ENCODE measurements around the gene SCAF4.

SCAF4 gene

GRCh38 chr21:31713115-31713514 lies 18.8 kb downstream of the SCAF4 start:
- DNase-seq (ENCODE audit: low read depth in 2 of 2): no peak

- DNase-seq (ENCODE audit: low read depth in 2 of 2): no peak
Measured at GRCh38 chr21:31711745-31712285, 20.1 kb downstream of the SCAF4 start.

- DNase-seq (ENCODE audit: low read depth in 2 of 2): no peak
Measured at GRCh38 chr21:31711326-31711725, 20.6 kb downstream of the SCAF4 start.

GRCh38 chr21:31710586-31710985 lies 21.3 kb downstream of the SCAF4 start:
- DNase-seq (ENCODE audit: low read depth in 2 of 2): no peak

GRCh38 chr21:31708541-31708940 lies 23.4 kb downstream of the SCAF4 start:
- no peak for DNase-seq (ENCODE audit: low read depth in 2 of 2)

DNA sequence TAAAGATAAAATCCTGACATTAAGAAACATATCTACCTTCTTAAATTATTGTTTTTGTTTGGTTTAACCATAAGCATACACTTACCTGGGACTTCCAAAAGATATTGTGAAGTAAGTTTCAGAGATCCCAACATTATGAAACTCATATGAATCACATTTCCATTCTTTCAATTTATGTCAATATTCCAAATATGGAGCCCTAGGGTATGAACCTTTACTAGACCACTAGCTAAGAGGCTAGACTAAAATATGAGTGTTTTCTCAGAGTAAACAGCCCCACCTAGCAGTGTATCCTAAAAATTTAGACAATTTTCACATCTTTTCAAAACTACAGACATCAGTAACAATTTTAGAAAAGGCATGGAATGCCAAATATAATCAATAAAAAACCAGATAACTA lies 24.4 kb downstream of the SCAF4 start:
- no peak for DNase-seq (ENCODE audit: low read depth in 2 of 2)

- DNase-seq (ENCODE audit: low read depth in 2 of 2): no peak
Measured at GRCh38 chr21:31706562-31706961, 25.4 kb downstream of the SCAF4 start.

DNA sequence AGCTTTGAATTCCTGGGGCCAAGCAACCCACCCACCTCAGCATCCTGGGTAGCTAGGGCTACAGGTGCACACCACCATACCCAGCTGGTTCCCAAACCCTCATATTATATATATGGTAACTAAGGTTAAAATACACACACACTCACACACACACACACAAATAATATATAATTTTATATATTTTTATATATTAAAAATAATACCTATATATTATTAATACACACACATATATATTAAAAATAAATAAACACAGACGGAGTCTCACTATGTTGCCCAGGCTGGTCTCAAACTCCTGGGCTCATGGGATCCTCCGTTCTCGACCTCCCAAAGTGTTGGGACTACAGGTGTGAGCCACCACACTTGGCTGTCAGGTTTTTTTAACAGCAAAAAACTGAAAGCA lies 31.9 kb downstream of the SCAF4 start:
- no peak for DNase-seq (ENCODE audit: low read depth in 2 of 2)

GRCh38 chr21:31698461-31698860 lies 33.5 kb downstream of the SCAF4 start:
- no peak for DNase-seq (ENCODE audit: low read depth in 2 of 2)

DNA sequence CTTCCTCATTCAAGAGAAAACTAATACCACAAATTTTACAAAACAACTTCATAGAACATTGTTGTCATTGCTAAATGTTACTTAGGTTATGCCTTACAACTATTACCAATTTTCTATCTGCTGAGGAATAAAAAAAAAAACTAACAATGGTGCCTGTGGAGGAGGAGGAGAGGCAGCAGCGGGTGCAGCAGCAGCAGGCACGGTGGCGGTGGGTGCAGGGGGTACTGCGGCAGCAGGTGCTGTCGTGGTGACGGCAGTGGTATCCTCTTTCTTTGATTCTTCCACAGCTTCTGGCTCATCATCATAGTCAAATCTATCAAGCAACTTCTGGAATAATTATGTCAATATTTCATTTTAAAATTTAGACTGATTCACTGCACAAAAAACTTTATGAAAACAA lies 35.5 kb downstream of the SCAF4 start:
- no peak for DNase-seq (ENCODE audit: low read depth in 2 of 2)

GRCh38 chr21:31693222-31693621 lies 38.7 kb downstream of the SCAF4 start:
- DNase-seq (ENCODE audit: low read depth in 2 of 2): no peak

DNA sequence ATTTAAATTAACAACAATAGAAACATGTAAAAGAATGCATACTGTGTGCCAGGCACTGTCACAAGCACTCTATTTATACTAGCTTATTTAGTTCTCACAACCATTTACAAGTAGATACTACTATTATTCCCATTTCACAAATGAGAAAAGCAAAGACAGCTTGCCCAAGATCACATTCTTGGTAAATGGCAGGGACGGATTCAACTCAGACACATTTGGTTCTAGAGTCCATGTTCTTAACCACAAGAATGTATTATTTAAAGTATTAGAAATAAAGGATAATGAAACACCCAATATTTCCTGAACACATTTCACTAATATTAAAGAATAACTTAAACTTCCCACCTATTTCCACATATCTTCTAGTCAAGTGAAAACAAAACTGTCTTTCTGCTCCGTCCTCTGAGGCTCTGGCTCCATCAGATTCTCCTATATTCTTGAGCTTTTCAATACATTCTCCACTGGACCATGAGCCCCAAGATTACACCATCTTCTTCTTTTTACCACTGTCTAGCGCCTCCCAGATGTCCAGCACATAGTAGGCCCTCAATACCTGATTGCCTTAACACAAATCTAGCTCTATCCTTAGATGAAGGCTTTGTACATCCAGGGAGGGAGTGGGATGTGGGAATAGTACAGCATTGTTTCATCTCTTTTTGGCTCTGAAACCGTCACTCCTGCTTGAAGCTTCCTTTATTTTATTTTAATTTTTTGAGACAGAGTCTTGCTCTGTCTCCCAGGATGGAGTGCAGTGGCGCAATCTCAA lies 43.1 kb downstream of the SCAF4 start:
- no peak for DNase-seq (ENCODE audit: low read depth in 2 of 2)

DNA sequence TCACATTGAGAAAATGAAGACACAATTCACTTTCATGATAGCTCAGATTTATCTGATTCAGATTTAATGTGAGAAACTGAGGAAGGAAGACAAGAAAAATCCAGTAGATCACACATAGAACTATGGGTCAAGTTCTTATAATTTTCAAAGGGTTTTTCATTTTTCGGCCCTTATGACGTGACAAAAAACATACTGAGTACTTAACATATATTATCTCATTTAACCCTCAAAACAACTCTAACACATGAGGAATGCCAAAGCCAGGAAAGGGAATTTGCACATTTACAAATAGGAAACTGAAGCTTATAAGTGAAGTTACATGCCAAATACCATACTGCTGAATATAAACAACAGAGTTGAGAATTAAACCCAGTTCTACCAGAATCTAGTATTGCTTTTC lies 44.8 kb downstream of the SCAF4 start:
- no peak for DNase-seq (ENCODE audit: low read depth in 2 of 2)

- DNase-seq (ENCODE audit: low read depth in 2 of 2): no peak
Measured at GRCh38 chr21:31686272-31686915, 45.5 kb downstream of the SCAF4 start.

DNA sequence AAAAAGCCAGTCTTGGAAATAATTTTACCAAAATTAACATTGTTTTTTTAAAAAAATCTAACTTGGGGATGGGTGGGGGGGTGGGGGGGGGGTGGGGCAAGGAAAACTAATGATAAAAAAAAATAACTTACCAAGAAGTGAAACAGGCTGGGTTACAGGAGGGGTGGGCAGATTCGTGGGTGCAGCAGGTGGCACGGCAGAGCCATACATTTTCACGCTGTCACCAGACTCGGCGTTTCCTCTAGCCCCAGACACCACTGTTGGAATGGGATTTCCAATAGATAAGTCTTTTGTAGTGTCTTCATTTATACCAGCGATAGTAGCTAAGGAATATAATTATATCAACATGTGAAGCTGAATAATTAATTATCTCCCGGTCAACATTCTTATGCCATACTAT lies 47.0 kb downstream of the SCAF4 start:
- no peak for DNase-seq (ENCODE audit: low read depth in 2 of 2)

DNA sequence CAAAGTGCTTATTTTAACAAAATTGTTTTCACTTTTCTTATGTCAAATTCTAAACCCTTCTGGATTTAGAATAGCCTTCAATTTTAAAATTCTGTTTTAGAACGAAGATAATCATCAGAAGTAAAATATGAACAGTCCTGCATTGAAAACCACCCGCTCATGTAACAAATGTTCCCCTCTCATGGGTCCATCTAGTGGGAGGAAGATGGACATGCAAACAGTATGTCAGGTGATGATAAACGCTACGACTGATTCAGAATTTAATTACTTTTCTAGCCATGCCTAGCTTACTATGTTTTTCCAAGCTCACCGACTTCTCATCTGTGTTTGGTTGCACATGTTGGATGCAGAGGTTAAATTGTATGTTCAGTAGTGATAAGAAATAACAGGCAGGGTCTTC lies 48.9 kb downstream of the SCAF4 start:
- no peak for DNase-seq (ENCODE audit: low read depth in 2 of 2)

DNA sequence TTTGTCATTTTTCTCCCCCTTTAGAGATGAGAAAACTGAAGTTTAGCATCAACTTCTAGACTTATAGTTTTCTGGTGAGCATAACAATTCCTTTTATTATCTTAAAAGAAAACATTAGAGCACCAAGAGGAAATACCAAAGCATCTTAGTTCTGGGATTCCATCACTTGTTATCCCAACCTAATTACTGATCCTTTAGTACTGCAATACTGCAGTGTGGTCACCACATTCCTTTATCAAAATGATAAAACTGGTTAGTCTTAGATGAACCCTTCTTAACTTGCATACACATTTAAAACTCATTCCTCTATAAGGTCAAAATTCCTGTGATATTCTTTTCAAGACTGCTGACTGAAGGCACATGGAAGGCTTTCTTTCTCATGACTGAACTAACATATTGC lies 49.3 kb downstream of the SCAF4 start:
- DNase-seq (ENCODE audit: low read depth in 2 of 2): no peak

DNA sequence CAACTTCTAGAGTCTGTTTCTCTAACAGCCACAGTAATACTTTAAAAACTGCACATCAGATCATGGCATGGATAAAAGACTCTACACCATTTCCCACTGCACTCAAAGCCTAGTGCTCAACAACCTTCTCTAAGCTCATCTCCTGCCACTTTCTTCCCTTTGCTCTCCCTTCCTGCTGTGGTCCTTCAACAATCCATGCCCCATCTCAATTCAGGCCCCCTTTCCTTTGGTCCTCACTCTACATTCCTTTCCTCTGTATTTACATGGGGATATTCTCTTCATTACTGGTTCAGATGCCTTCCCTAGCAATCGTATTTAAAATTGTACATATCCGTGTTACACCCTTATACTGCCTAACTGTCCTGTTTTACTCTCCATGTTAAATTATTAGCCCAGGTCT lies 53.4 kb downstream of the SCAF4 start:
- no peak for DNase-seq (ENCODE audit: low read depth in 2 of 2)

DNA sequence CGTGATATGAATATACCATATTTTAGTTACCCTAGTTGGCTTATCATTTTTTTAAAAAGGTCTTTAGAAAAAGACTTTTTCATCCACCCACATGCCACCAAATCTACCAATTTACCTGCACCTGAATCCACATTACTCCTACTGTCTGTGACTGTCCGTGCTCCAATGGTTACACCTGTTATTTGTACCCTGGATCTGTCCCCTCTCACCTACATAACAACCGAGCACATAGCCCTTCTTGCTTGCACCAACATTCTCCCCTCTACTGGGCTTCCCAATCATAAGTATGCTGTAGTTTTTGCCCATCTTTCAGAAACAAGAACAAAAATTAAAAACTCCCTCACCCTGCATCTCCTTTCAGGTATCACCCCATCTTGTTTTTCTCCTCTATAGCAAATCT lies 54.9 kb downstream of the SCAF4 start:
- no peak for DNase-seq (ENCODE audit: low read depth in 2 of 2)

DNA sequence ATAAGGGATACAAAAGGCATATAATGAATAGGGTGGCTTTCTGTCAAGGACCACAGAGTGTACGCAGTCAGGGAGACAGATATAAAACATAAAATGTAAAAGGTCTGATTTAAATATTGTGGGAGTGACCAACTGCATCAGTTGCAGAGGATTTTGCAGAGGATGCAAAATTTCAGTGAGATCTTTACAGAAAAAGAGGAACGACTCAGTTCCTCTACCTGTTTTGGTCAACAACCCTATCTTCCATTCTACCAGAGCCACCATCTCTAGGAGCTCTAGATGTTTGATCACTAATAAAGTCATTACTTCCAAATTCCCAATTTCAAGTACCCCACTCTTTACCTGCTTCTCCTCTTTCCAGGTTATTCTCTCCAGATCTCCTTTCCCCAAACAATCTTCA lies 56.0 kb downstream of the SCAF4 start:
- no peak for DNase-seq (ENCODE audit: low read depth in 2 of 2)

GRCh38 chr21:31675318-31675717 lies 56.6 kb downstream of the SCAF4 start:
- no peak for DNase-seq (ENCODE audit: low read depth in 2 of 2)

- no peak for DNase-seq (ENCODE audit: low read depth in 2 of 2)
Measured at GRCh38 chr21:31673321-31673912, 58.5 kb downstream of the SCAF4 start.

DNA sequence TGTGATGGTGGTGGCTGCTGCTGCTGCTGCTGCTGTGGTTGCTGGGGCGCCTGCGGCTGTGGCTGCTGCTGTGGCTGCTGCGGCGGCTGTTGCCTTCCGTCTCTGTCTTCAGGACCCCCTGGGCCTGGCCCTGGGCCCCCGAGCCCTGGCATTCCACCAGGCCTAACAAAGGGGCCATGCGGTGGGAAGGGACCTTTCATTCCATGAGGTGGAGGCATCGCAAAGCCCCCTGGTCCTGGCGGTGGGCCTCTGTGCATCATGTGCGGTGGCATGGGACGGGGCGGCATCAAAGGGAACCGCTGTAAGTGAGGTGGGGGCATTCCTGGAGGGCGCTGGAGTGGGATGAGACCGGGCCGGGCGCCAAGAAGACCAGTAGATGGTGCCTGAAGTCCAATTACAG lies 60.0 kb downstream of the SCAF4 start:
- DNase-seq (ENCODE audit: low read depth in 2 of 2): no peak
